ENCODE measurements around the gene TRIO. TPM values are rescaled to one million over a fixed set of nuclear protein-coding genes. Genes with fewer than 3 reads are reported as not detected.
"Not testable (repeated sequence)": the region's sequence is repeated elsewhere in the genome, so short reads cannot be mapped to it uniquely, and the experiment has no call there.

TRIO gene
- total and polyA plus RNA-seq, 2 experiments from 2014 or later: 18.5 to 78.2 TPM

GRCh38 chr5:14386884-14387624 lies 243.9 kb downstream of the TRIO start:
- H3K9me2 ChIP-seq (replicated peaks; ENCODE audit: insufficient read depth): no peaks in the 10 kb centered on the region
- no peak overlapping the region for H2AFZ ChIP-seq
- H3K79me2 ChIP-seq: no peaks in the 10 kb centered on the region
- H3K27me3 ChIP-seq: no peaks in the 10 kb centered on the region
- no peaks in the 10 kb centered on the region for H3K9me3 ChIP-seq (ENCODE audit: low read depth)
- H3K4me3 ChIP-seq: no peak overlapping the region
- 77% methylated on average over 16 of the region's 16 CpGs for WGBS (ENCODE audit: low lambda C conversion rate, missing lambda C conversion rate)
- no peak for DNase-seq (ENCODE audit: low spot score)
- H4K20me1 ChIP-seq (ENCODE audit: insufficient read depth, poor library complexity, severe bottlenecking): no peaks in the 10 kb centered on the region
- TF ChIP-seq EZH2phosphoT487 (IDR thresholded peaks at IDR 0.05; ENCODE audit: low read depth, severe bottlenecking, unreplicated experiment) (no peak), EZH2 (IDR thresholded peaks at IDR 0.05; ENCODE audit: borderline replicate concordance) (no peak), CTCF (IDR thresholded peaks at IDR 0.05; ENCODE audit: poor library complexity) (no peak)
- no peak overlapping the region for H3K4me2 ChIP-seq
- no peak overlapping the region for H3K27ac ChIP-seq
- H3K36me3 ChIP-seq (replicated peaks; ENCODE audit: insufficient read depth, low read depth): no peaks in the 10 kb centered on the region
- no peaks in the 10 kb centered on the region for H3K4me1 ChIP-seq (ENCODE audit: insufficient read depth)

GRCh38 chr5:14388741-14389140 lies 245.6 kb downstream of the TRIO start:
- H3K9me3 ChIP-seq (ENCODE audit: low read depth): no peaks in the 10 kb centered on the region
- no peaks in the 10 kb centered on the region for H3K9me2 ChIP-seq (replicated peaks; ENCODE audit: insufficient read depth)
- no peak overlapping the region for H2AFZ ChIP-seq
- H3K79me2 ChIP-seq: no peaks in the 10 kb centered on the region
- no peak overlapping the region for H3K4me2 ChIP-seq
- TF ChIP-seq EZH2 (IDR thresholded peaks at IDR 0.05; ENCODE audit: borderline replicate concordance): no peak
- no peak for TF ChIP-seq CTCF (IDR thresholded peaks at IDR 0.05; ENCODE audit: poor library complexity)
- TF ChIP-seq EZH2phosphoT487 (IDR thresholded peaks at IDR 0.05; ENCODE audit: low read depth, severe bottlenecking, unreplicated experiment): no peak
- no peak overlapping the region for H3K4me3 ChIP-seq
- no peaks in the 10 kb centered on the region for H4K20me1 ChIP-seq (ENCODE audit: insufficient read depth, poor library complexity, severe bottlenecking)
- H3K36me3 ChIP-seq (replicated peaks; ENCODE audit: insufficient read depth, low read depth): no peaks in the 10 kb centered on the region
- DNase-seq (ENCODE audit: low spot score): no peak
- H3K27me3 ChIP-seq: no peaks in the 10 kb centered on the region
- H3K27ac ChIP-seq: no peak overlapping the region
- 100% methylated on average over 1 of the region's 1 CpG for WGBS (ENCODE audit: low lambda C conversion rate, missing lambda C conversion rate)
- H3K4me1 ChIP-seq (ENCODE audit: insufficient read depth): no peaks in the 10 kb centered on the region

GRCh38 chr5:14392552-14392951 lies 249.4 kb downstream of the TRIO start:
- not testable (repeated sequence) for H3K27me3 ChIP-seq; H3K36me3 ChIP-seq (replicated peaks; ENCODE audit: insufficient read depth, low read depth)

GRCh38 chr5:14394365-14394764 lies 251.2 kb downstream of the TRIO start:
- Histone ChIP-seq H3K4me2 (no peak overlapping the region), H3K9me2 (replicated peaks; ENCODE audit: insufficient read depth) (no peaks in the 10 kb centered on the region), H3K9me3 (ENCODE audit: low read depth) (no peaks in the 10 kb centered on the region), H3K27me3 (no peaks in the 10 kb centered on the region), H3K79me2 (no peaks in the 10 kb centered on the region), H3K4me1 (ENCODE audit: insufficient read depth) (no peaks in the 10 kb centered on the region), H2AFZ (no peak overlapping the region), H4K20me1 (ENCODE audit: insufficient read depth, poor library complexity, severe bottlenecking) (no peaks in the 10 kb centered on the region), H3K36me3 (replicated peaks; ENCODE audit: insufficient read depth, low read depth) (no peaks in the 10 kb centered on the region), H3K4me3 (no peak overlapping the region), H3K27ac (no peak overlapping the region)
- DNase-seq (ENCODE audit: low spot score): no peak
- 91% methylated on average over 7 of the region's 7 CpGs for WGBS (ENCODE audit: low lambda C conversion rate, missing lambda C conversion rate)
- TF ChIP-seq CTCF (IDR thresholded peaks at IDR 0.05; ENCODE audit: poor library complexity): no peak
- TF ChIP-seq EZH2 (IDR thresholded peaks at IDR 0.05; ENCODE audit: borderline replicate concordance): no peak
- TF ChIP-seq EZH2phosphoT487 (IDR thresholded peaks at IDR 0.05; ENCODE audit: low read depth, severe bottlenecking, unreplicated experiment): no peak

More at GRCh38 chr5:14392552-14392951, 249.4 kb downstream of the TRIO start:
- not testable (repeated sequence) for H3K27ac ChIP-seq; H3K9me3 ChIP-seq (ENCODE audit: low read depth); H3K4me3 ChIP-seq; H3K9me2 ChIP-seq (replicated peaks; ENCODE audit: insufficient read depth); H2AFZ ChIP-seq; H3K79me2 ChIP-seq; H4K20me1 ChIP-seq (ENCODE audit: insufficient read depth, poor library complexity, severe bottlenecking); DNase-seq (ENCODE audit: low spot score); H3K4me2 ChIP-seq; H3K4me1 ChIP-seq (ENCODE audit: insufficient read depth)
- 94% methylated on average over 10 of the region's 10 CpGs for WGBS (ENCODE audit: low lambda C conversion rate, missing lambda C conversion rate)
